Measurements from ENCODE around the gene APRT.
"Not testable (repeated sequence)": the region's sequence is repeated elsewhere in the genome, so short reads cannot be mapped to it uniquely, and the experiment has no call there.

The APRT gene

DNA sequence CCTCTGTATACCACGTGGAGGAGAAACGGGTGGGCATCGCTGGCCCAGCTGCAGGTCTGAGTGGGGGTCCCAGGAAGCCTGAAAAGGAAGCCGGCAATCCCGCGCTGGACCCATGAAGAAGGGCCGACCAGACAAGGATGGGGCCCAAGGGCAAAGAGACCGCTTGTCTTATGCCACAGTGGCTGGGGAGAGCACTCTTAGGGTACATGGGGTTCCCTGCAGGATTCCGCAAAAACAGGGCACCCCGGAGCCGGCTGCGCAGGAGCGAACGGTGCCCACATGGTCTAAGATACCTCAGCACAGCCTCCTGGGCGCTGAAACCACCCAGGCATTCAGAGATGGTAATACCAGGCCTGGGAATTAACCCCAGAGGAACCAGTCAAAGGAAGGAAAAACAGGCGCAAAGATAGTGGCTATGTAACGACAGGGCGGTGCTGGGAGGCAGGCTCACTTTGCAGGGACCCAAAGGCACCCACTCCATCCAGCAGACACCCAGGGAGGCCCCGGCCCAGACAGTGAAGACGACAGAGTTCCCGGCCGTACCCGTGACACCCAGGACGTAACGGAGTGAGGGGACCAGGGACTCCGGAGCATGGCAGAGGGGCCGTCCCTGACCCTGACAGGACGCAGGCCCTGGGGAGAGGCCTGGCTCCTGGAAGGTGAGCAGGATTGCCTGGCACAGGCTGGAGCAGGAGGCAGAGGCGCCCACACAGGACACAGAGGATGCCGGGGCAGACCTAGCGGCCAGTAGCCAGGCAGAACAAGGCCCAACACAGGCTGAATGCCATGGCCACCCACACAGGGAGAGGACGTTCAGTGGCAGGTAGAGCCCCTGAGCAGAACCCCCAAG is 37.0 kb downstream of the APRT start:
- Histone ChIP-seq H3K27ac (ENCODE audit: low read depth, low read length) (peak overlapping the region; percentile 90), H3K36me3 (ENCODE audit: control insufficient read depth in 5 of 5, insufficient read depth in 5 of 5, low read length in 5 of 5) (no peaks in the 10 kb centered on the region), H3K9ac (ENCODE audit: low read length in 5 of 5) (peak overlapping the region in 1 of 5 donors; percentile 14), H3K4me3 (ENCODE audit: low read depth in 1 of 5, low read length in 5 of 5) (no peak overlapping the region), H3K27me3 (ENCODE audit: control insufficient read depth in 5 of 5, insufficient read depth in 4 of 5, low read length in 5 of 5) (no peaks in the 10 kb centered on the region), H3K9me3 (ENCODE audit: control insufficient read depth in 5 of 5, low read length in 5 of 5) (no peaks in the 10 kb centered on the region), H3K4me1 (ENCODE audit: control insufficient read depth in 5 of 5, insufficient read depth in 5 of 5, low read length in 5 of 5) (peaks cover 12 to 93% (median 86%) of the 10 kb centered on the region in 5 donors)

- Histone ChIP-seq H3K4me3 (ENCODE audit: low read depth in 1 of 5, low read length in 5 of 5) (peak overlapping the region in 1 of 5 donors; percentile 22), H3K9me3 (ENCODE audit: control insufficient read depth in 5 of 5, low read length in 5 of 5) (no peaks in the 10 kb centered on the region), H3K9ac (ENCODE audit: low read length in 5 of 5) (peak overlapping the region in 2 of 5 donors; percentile 51 to 60), H3K36me3 (ENCODE audit: control insufficient read depth in 5 of 5, insufficient read depth in 5 of 5, low read length in 5 of 5) (no peaks in the 10 kb centered on the region), H3K27me3 (ENCODE audit: control insufficient read depth in 5 of 5, insufficient read depth in 4 of 5, low read length in 5 of 5) (no peaks in the 10 kb centered on the region), H3K27ac (ENCODE audit: low read depth, low read length) (peak overlapping the region; percentile 90), H3K4me1 (ENCODE audit: control insufficient read depth in 5 of 5, insufficient read depth in 5 of 5, low read length in 5 of 5) (peaks cover 15 to 93% (median 86%) of the 10 kb centered on the region in 5 donors)
These were observed 37.9 kb downstream of the APRT start for GRCh38 chr16:88773812-88774291.

GRCh38 chr16:88772871-88773811 is 38.6 kb downstream of the APRT start:
- peak overlapping the region; percentile 90 for H3K27ac ChIP-seq (ENCODE audit: low read depth, low read length)
- H3K27me3 ChIP-seq (ENCODE audit: control insufficient read depth in 5 of 5, insufficient read depth in 4 of 5, low read length in 5 of 5), result no peaks in the 10 kb centered on the region
- no peaks in the 10 kb centered on the region for H3K9me3 ChIP-seq (ENCODE audit: control insufficient read depth in 5 of 5, low read length in 5 of 5)
- H3K4me3 ChIP-seq (ENCODE audit: low read depth in 1 of 5, low read length in 5 of 5), result peak overlapping the region in 1 of 5 donors; percentile 22
- H3K9ac ChIP-seq (ENCODE audit: low read length in 5 of 5), result peak overlapping the region in 3 of 5 donors; percentile 51 to 64 (median 60)
- H3K36me3 ChIP-seq (ENCODE audit: control insufficient read depth in 5 of 5, insufficient read depth in 5 of 5, low read length in 5 of 5), result no peaks in the 10 kb centered on the region
- peaks cover 15 to 94% (median 89%) of the 10 kb centered on the region in 5 donors for H3K4me1 ChIP-seq (ENCODE audit: control insufficient read depth in 5 of 5, insufficient read depth in 5 of 5, low read length in 5 of 5)

GRCh38 chr16:88771781-88772180 is 39.9 kb downstream of the APRT start:
- Histone ChIP-seq H3K9ac (ENCODE audit: low read length in 5 of 5) (peak overlapping the region in 1 of 5 donors; percentile 52), H3K27ac (ENCODE audit: low read depth, low read length) (peak overlapping the region; percentile 90), H3K4me1 (ENCODE audit: control insufficient read depth in 5 of 5, insufficient read depth in 5 of 5, low read length in 5 of 5) (peaks cover 15 to 94% (median 89%) of the 10 kb centered on the region in 5 donors)
- H3K27me3 ChIP-seq (ENCODE audit: control insufficient read depth in 5 of 5, insufficient read depth in 4 of 5, low read length in 5 of 5); H3K9me3 ChIP-seq (ENCODE audit: control insufficient read depth in 5 of 5, low read length in 5 of 5); H3K36me3 ChIP-seq (ENCODE audit: control insufficient read depth in 5 of 5, insufficient read depth in 5 of 5, low read length in 5 of 5); H3K4me3 ChIP-seq (ENCODE audit: low read depth in 1 of 5, low read length in 5 of 5): not testable (repeated sequence)

- H3K27me3 ChIP-seq (ENCODE audit: control insufficient read depth in 5 of 5, insufficient read depth in 4 of 5, low read length in 5 of 5), result no peaks in the 10 kb centered on the region
- no peaks in the 10 kb centered on the region for H3K36me3 ChIP-seq (ENCODE audit: control insufficient read depth in 5 of 5, insufficient read depth in 5 of 5, low read length in 5 of 5)
- peak overlapping the region in 3 of 5 donors; percentile 22 to 51 (median 45) for H3K4me3 ChIP-seq (ENCODE audit: low read depth in 1 of 5, low read length in 5 of 5)
- H3K4me1 ChIP-seq (ENCODE audit: control insufficient read depth in 5 of 5, insufficient read depth in 5 of 5, low read length in 5 of 5), result peaks cover 15 to 94% (median 88%) of the 10 kb centered on the region in 5 donors
- no peaks in the 10 kb centered on the region for H3K9me3 ChIP-seq (ENCODE audit: control insufficient read depth in 5 of 5, low read length in 5 of 5)
- peak overlapping the region in 1 of 5 donors; percentile 21 for H3K9ac ChIP-seq (ENCODE audit: low read length in 5 of 5)
- H3K27ac ChIP-seq (ENCODE audit: low read depth, low read length), result peak overlapping the region; percentile 77
These were observed 40.4 kb downstream of the APRT start for GRCh38 chr16:88771294-88771772.

DNA sequence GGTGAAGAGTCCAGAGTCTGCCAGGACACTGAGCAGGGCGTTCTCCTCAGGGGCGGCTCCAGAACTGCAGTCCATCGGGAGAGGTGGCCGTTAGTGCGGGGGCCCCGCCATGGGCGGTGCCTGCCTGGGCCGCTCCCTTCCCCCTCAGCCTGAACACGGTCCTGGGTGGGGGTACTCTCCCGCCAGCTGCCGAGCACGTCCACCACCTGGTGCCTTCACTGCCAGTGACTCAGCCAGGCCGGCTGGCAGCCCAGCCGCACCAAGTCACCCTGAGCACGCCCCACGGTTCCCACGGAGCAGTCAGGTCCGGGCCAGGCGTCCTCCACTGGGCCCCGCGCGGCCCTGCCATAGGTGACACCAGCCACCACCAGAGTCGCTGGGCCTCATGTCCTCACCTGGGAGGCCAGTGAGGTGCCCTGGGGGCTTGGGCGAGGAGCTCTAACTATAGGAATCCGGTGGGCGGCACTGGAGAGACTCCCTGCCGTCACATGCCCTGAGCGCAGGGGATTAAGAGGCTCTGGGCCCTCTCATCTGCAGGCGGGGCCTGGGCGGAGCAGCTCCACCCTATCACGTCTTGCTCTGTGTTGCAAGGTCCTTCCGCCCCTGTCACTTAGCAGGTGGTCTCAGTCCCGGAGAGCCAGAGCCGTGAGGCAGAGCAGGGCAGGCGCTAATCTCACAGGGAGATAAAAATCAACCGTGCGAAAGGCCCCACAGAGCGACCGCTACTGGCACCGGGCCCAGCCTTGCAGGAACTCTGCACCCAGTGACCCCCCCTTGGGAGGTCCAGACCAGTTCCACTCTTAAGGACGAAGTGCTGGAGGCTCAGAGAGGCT is 41.1 kb downstream of the APRT start:
- H3K4me3 ChIP-seq (ENCODE audit: low read depth in 1 of 5, low read length in 5 of 5), result peak overlapping the region in 3 of 5 donors; percentile 22 to 51 (median 45)
- peaks cover 15 to 95% (median 87%) of the 10 kb centered on the region in 5 donors for H3K4me1 ChIP-seq (ENCODE audit: control insufficient read depth in 5 of 5, insufficient read depth in 5 of 5, low read length in 5 of 5)
- peaks cover 0 to 6% (median 3%) of the 10 kb centered on the region in 5 donors for H3K36me3 ChIP-seq (ENCODE audit: control insufficient read depth in 5 of 5, insufficient read depth in 5 of 5, low read length in 5 of 5)
- no peaks in the 10 kb centered on the region for H3K27me3 ChIP-seq (ENCODE audit: control insufficient read depth in 5 of 5, insufficient read depth in 4 of 5, low read length in 5 of 5)
- H3K9me3 ChIP-seq (ENCODE audit: control insufficient read depth in 5 of 5, low read length in 5 of 5), result no peaks in the 10 kb centered on the region
- peak overlapping the region in 2 of 5 donors; percentile 7 to 21 for H3K9ac ChIP-seq (ENCODE audit: low read length in 5 of 5)
- peak overlapping the region; percentile 77 for H3K27ac ChIP-seq (ENCODE audit: low read depth, low read length)

GRCh38 chr16:88769617-88770460 is 41.9 kb downstream of the APRT start:
- no peaks in the 10 kb centered on the region for H3K9me3 ChIP-seq (ENCODE audit: control insufficient read depth in 5 of 5, low read length in 5 of 5)
- H3K4me3 ChIP-seq (ENCODE audit: low read depth in 1 of 5, low read length in 5 of 5), result peak overlapping the region in 1 of 5 donors; percentile 51
- peaks cover 15 to 96% (median 89%) of the 10 kb centered on the region in 5 donors for H3K4me1 ChIP-seq (ENCODE audit: control insufficient read depth in 5 of 5, insufficient read depth in 5 of 5, low read length in 5 of 5)
- peak overlapping the region; percentile 77 for H3K27ac ChIP-seq (ENCODE audit: low read depth, low read length)
- peak overlapping the region in 1 of 5 donors; percentile 47 for H3K9ac ChIP-seq (ENCODE audit: low read length in 5 of 5)
- peaks cover 0 to 6% (median 3%) of the 10 kb centered on the region in 5 donors for H3K36me3 ChIP-seq (ENCODE audit: control insufficient read depth in 5 of 5, insufficient read depth in 5 of 5, low read length in 5 of 5)
- no peaks in the 10 kb centered on the region for H3K27me3 ChIP-seq (ENCODE audit: control insufficient read depth in 5 of 5, insufficient read depth in 4 of 5, low read length in 5 of 5)

GRCh38 chr16:88768071-88768783 is 43.5 kb downstream of the APRT start:
- no peaks in the 10 kb centered on the region for H3K27me3 ChIP-seq (ENCODE audit: control insufficient read depth in 5 of 5, insufficient read depth in 4 of 5, low read length in 5 of 5)
- H3K27ac ChIP-seq (ENCODE audit: low read depth, low read length), result peak overlapping the region; percentile 77
- peak overlapping the region in 1 of 5 donors; percentile 36 for H3K4me3 ChIP-seq (ENCODE audit: low read depth in 1 of 5, low read length in 5 of 5)
- peaks cover 0 to 16% (median 12%) of the 10 kb centered on the region in 5 donors for H3K36me3 ChIP-seq (ENCODE audit: control insufficient read depth in 5 of 5, insufficient read depth in 5 of 5, low read length in 5 of 5)
- H3K9ac ChIP-seq (ENCODE audit: low read length in 5 of 5), result peak overlapping the region in 3 of 5 donors; percentile 50 to 66 (median 53)
- no peaks in the 10 kb centered on the region for H3K9me3 ChIP-seq (ENCODE audit: control insufficient read depth in 5 of 5, low read length in 5 of 5)
- H3K4me1 ChIP-seq (ENCODE audit: control insufficient read depth in 5 of 5, insufficient read depth in 5 of 5, low read length in 5 of 5), result peaks cover 15 to 90% (median 74%) of the 10 kb centered on the region in 5 donors

Data from subcutaneous abdominal adipose tissue (tissue), 5 donors.